ENCODE data around the gene NTM. TPM values are rescaled to one million over a fixed set of nuclear protein-coding genes. Genes with fewer than 3 reads are reported as not detected.

NTM gene
- total RNA-seq, 1 donor from 2014 or later, result not detected

DNA sequence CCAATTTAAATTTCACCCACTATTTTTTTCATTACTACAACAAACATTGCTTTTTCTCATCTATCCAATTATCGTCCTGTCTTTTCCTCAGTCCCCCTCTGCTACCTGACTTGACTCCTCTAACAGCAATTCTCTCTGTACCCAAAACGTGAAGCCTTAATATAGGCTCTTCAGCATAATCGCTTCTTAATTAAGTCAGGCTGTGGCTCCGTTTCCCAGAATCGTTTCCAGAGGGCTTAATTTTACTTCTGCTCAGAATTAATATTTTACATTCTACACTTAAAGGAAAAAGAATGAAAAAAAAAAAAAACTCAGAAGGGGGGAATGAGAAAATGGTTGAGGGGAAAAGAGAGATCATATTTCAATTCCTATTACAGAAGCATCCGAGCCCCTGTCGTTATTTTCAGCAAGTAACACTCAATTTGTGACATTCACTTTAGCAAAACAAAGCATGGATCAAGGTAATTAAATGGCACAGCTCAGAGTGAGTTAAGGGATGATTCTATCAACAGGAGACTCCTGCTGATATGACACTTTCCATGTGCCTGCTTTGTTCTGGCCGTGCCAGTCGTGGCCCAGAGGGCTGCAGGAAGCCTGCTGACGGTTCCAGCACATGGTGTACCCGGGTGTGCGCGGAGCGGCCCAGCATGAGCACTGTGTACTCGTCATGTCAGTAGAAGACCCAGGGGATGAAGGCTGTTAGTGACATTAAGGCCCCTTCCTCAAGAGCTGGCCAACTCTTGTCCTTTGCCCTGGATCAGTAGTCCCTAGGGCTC, 272.5 kb downstream of the NTM start:
- DNase-seq (ENCODE audit: low read depth in 2 of 2), result no peak

DNA sequence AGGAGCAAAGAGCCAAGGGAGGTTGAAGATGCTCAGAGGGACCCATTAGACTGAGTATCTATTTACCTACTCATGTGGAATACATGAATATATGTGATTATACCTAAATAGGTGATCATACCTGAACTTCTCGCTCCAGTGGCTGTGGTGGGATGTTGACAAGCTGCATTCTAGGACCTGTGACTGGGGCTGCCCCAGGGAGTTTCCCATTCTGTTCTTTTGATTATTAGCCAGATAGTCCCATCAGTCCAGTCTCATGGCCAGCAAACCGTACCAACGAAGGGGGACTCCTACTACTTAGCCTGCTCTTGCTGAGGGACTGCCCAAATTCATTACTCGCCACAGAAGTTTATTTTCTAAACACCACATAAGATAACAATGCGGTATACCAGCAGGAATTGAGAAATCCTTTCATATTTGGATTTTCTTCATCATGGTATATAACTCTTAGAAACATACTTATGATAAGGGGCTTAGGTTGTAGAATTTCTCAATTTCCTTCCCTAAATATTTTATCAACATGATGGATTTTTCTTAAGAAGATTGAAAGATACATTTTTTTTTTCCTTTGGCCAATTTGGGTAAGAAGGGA, 273.9 kb downstream of the NTM start:
- no peak for DNase-seq (ENCODE audit: low read depth in 2 of 2)

DNA sequence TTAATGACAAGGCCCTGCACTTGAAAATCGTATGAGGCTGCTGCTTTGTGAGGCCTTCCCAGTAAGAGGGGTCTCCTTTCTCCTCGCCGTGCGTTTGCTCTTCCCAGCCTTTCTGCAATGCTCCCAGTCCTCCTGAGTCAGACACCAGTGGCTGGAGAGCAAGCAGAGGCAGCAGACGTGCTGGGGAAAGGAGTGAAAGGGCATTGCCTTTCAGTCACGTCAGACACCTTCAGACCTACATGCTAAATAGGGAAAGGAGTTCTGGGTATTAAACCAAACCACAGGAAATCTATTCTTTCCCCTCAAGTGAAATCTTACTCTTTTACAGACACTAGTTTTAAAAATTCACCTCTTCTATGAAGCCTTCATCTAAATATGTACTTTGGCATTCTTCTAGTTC, 274.8 kb downstream of the NTM start:
- DNase-seq (ENCODE audit: low read depth in 2 of 2), result no peak

DNA sequence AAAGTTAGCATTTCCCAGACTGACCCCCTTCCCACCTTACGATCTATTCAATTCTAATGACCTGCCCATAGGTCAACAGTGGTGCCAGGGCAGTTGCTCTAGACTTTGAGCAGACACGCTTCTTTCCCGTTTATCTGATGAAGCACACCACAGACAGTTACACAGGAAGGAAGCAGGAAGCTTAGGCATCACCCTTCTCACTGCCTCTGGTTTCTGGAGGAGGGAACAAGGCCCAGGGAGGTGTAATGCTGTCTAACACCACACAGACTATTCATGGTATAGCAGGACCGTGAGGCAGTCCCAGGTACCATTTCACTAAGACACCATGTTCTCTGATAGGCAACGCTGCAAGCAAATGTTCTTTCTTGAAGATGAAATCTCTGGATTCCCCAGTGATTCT, 279.4 kb downstream of the NTM start:
- no peak for DNase-seq (ENCODE audit: low read depth in 2 of 2)

DNA sequence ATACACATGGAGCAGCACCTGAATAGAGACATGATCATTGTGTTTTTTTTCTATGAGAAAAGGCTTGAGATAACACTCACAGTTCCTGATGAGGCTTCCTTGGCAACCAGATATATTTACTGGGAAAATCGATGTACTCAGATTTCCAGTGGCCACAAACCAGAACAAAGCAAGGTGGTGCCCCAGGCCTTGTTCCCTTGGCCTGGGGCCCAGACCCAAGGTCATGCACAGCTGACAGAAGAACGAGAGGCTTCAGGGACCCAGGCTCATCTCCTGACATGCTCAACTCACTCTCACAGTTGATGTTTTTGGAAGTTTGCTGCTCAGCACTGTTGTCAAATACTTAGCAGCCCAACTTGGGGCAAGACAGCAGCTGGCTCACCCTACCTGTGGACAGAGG, 281.8 kb downstream of the NTM start:
- no peak for DNase-seq (ENCODE audit: low read depth in 2 of 2)

DNA sequence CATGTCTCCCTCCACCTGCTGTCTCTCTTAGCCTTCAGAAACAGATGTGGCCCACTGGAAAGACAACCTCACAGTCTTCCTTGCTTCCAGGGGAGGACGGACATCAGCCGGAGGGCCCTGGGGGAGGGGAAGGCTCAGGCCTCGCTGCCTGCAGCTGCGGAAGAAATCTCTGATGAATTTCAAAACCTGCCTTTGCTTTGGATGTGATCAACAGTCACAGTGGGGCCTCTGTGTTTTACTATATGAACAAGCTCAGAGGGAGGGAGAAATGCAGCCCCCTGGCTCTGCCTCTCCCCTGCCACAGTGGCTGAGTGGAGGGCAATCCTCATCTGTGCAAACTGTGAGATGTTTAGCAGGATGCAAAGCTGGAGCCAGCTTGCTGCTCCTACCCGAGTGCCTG, 282.8 kb downstream of the NTM start:
- no peak for DNase-seq (ENCODE audit: low read depth in 2 of 2)

DNA sequence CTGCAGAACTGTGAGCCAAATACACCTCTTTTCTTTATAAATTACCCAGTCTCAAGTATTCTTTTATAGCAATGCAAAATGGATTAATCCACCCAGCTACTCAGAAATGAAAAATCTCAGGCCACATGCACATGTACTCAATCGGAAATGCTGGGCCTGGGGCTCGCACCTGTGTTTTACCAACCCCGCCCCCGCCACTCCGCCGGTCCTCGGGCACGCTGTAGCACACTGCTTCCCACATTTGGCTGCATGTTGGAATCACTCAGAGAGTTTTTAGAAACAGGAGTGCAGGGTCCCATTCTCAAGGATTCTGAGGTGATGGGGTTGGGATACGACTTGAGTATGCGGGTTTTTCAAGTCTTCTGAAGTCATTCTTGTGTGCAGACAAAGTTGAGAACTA, 284.4 kb downstream of the NTM start:
- no peak for DNase-seq (ENCODE audit: low read depth in 2 of 2)

DNA sequence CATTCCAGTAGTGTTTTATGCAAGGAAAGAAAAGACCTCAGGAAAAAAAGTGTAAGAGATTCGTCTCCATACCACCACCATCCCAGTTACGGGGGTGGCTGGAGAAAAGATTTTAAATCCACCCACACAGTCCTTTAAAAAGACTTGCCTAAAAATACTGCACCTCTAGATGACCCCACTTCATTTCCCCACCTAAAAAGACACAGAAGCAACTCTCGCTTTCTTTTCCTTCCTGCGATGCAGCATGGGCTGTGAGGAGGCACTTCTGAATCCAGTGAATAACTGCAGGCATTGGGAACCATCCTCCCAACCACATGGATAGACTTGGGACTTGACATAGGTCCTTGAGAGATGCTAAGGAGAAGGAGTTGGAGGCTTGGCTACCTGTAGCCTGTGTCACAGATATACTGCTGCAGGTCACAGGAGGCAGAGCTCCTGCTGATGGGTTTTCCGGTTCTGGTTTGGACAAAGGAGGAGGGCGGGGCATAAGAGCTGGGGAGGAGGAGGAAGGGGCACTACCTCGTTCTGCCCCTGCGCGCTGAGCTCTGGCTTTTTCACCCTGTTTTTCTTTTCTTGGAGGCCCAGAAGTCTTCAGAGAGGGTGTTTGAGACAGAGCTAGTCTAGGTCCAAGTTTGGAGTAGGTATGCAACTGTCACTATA, 285.9 kb downstream of the NTM start:
- DNase-seq (ENCODE audit: low read depth in 2 of 2), result no peak

DNA sequence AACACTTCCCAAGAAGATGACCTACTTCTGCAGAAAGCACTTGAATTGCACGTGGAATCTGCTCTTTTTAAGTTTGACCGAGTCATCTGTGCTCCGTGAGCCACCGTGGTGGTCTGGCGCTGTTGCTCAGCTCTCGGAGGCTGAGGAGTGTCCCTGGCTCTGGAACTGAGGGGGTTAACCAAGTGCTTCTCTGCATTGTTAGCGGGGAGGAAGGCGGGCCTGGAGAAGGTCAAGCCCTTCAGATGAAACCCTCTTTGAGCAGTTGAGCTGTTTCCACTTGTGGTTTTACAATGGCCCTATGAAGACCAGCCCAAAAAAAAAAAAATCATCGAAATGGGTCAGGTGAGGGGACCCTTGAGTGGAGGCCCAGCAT, 286.4 kb downstream of the NTM start:
- no peak for DNase-seq (ENCODE audit: low read depth in 2 of 2)

DNA sequence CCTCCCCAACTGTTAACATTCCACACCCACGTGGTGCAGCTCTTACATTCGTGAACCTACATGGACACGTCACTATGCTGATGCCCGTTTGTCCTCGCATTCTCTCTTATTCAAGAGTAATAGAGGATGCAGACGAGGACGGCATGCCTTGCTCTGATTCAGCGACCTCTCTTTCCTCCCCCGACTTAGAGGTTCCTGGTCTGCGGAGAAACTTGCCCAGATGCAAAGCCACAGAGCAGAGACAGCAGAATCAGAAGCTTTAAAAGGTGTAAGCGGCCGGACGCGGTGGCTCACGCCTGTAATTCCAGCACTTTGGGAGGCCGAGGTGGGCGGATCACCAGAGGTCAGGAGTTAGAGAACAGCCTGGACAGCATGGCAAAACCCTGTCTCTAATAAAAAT, 288.0 kb downstream of the NTM start:
- no peak for DNase-seq (ENCODE audit: low read depth in 2 of 2)

DNA sequence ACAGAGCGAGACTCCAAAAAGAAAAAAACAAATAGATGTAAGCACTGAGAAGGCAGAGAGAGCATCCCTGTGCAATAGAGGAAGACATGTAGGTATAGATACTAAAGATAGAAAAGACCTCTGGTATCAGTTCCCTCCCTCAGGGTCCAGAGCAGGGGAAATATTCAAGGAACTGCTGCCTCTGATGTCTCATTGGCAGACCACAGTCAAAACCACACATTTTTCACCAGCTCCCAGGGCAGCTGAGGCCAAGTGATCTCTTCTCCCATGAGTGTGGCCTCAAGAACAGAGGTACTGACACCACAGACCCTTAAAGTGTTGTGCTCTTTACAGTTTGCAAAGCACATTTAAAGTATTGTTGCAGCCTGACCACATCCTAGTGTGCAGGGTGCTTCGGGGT, 288.5 kb downstream of the NTM start:
- DNase-seq (ENCODE audit: low read depth in 2 of 2), result no peak

DNA sequence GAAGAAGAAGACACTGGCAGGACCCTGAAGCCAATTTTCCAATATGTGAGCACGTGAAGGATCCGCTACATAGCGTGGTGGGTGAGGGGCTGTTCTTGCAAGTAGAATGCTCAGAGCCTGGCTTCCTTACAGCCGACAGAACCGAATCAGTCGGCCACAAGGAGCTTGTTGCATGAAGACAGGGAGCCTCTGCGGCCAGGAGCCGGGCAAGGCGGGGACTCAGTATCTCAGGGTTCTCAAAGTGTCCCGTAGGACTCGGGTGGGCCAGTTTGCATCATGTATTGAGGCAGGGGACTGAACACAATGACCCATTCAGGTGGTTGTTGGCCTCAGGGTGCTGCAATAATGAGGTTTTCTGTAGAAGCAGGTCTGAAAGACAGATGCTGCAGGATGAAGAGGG, 289.5 kb downstream of the NTM start:
- no peak for DNase-seq (ENCODE audit: low read depth in 2 of 2)

DNA sequence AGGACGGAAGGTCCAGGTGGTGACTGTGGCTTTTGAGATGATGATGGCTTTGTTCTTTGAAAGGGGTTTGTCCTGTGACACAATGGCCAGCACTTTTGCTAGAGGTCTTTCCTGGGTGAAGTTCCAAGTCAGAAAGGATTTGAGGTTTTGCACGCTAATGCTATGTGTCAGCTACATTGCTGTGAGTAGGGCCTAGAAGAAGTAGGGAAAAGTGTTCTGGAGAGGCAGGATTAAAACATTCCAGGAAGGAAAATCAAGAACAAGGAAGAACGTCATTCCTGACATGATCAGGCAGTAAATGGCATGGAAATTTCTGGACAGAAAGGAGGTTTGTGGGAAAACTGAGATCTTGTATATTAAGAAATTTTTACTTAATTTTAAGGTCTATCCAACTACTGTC, 290.7 kb downstream of the NTM start:
- no peak for DNase-seq (ENCODE audit: low read depth in 2 of 2)

DNA sequence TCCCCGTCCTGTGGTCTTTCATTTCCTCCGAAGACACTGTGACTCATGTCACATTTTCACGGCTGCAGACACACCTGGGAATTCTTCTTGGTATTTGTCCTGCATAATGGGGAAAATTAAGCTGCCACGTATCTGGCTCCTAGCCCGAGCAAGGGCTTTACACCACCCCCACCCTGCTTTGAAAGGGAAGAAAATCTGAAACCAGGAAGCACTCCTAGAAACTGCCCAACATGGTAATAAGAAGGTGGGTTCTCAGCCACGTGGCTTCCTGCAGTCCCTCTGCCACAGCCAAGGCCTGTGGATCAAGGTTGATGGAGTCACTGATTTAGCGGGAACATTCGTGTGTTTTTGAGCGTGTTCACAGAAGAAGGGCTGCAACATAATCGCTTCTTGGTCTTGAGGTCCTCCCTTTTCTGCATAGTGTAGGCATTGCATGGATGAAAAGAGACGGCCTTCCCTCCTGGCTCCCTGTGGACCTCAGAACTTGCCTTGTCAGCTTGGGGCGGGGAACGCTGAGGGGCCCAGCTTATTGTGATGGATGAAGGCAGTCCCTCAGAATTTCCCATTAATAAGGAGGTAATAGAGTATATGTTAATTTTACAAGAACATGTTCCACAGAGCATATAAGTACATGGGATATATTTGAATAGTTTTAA, 292.0 kb downstream of the NTM start:
- DNase-seq (ENCODE audit: low read depth in 2 of 2), result no peak

DNA sequence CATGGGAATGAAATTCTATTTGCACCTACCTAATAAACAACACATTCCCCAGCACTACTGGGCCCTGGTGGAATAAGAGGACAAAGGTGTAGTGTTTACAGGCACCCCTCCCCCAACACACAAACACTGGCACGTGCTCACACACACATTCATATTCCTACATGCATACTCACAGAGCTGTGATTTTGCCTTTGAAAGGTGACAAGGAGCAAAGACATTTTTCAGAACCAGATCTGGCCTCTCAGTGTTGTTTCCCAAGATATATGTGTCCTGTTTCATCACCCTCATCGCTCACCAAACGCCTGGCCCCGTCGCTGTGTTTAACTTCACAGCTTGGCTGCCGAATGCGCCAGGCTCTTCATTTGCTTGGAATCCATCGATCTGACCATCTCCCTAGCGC, 292.6 kb downstream of the NTM start:
- no peak for DNase-seq (ENCODE audit: low read depth in 2 of 2)

DNA sequence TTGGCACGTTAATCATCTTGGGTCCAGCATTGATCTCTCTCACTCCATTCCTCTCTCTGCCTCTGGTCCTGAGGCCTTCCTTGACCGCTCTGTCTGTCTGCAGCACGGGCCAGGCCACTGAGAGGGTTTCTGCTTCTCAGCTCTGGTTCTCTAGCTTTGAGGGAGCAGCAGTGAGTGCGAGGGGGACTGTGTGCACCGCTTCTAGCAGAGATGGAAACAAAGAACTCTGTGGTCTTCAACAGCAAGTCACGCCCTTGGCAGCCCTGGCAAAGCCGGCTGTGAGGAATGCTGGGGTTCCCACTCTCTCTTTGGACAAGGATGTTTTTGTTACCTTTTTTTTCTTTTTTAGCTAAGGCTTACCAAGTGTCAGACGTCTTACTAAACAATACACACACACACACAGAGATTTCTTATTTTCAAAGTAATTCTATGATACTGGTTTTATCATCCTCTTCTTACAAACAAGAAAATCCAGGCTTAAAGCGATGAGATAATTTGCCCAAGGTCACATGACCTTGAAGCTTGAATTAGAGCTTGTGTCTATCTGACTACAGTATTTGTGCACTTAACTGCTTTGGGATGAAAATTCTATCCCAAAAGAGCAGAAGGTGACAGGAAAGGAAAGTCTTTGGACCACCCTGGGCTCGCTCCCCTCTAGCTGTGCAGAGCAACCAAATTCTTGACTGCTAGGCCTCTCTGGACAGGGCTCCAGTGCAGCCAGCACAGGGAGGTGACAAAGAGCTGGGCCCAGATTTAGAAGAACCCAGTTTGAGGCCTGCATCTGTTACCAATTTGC, 293.2 kb downstream of the NTM start:
- DNase-seq (ENCODE audit: low read depth in 2 of 2), result no peak

DNA sequence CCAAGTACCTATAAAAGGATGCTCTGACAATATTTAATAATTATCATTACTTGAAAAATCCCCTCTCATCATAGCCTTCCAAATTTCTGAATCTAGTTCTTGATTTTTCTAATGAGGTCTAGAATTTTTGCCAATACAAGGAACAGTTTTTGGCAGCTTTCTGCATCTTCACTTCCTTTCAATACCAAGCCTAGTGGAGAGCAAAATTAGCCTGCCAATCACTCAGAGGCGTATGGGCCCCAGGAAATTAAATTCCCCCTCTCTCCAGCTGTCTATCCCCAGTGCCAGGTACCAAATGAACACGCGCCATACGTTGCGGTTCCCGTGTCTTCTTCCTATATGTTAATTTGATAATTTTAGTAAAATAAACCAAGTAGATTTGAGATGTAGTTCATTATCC, 293.9 kb downstream of the NTM start:
- no peak for DNase-seq (ENCODE audit: low read depth in 2 of 2)

DNA sequence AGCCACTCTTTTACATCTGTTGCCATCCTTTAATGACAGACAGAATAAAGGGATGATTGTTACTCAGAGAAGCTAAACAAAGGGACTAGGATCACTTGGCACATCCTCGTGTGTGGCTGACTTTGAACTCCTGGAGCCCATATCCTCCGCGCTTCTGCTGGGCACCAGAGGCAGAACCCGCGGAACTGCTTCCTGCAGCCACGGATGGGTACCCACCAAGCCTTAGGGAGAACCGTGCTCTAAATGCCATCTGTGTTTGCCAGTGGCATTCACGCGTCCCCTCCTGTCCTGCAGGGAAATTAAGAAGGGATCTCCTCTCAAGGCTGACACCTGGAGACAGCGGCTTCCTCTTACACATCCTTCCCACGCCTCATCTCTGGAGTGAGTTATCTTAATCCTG, 294.4 kb downstream of the NTM start:
- no peak for DNase-seq (ENCODE audit: low read depth in 2 of 2)

DNA sequence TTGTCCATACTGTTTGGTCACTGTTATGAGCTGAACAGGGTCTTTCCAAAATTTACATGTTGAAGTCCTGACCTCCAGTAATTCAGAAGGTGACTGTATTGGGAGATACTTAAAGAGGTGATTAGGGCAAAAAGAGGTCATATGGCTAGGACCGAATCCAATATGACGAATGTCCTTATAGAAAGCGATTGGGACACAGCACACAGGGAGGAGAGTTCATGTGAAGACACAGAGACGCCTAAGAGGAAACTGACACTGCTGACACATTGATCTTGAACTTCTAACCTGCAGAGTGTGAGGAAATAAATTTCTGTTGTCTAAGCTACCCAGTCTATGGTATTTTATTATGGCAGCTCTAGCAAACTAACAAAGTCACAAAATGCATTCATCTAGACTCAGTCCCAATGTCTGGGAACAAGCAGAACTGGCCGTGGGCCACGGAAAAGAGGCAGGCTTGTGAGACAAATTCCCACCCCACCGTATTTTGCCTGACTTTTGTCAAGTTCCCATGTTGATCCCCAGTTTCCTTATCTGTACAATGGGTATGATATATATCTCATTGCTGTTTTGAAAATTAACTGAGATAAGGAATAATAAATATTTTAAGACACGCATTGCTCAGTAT, 295.0 kb downstream of the NTM start:
- no peak for DNase-seq (ENCODE audit: low read depth in 2 of 2)

DNA sequence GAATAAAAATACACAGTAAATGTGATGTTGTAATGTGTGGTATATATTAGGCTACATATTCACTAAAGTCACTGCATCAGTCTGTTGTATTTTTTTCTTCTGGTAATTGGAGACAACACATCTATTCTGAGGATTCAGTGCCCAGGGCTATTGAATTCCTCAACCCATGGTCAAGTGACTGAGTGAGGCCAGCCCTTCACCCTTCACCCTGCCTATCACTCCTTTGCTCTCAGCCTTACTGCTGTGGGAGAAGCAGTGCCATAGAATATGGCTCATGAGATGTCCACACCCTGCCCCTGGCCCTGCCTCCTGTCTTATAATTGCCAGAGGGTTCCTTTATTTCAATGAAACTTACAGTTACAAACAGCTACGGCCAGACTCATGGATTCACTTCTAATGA, 295.6 kb downstream of the NTM start:
- DNase-seq (ENCODE audit: low read depth in 2 of 2), result no peak

DNA sequence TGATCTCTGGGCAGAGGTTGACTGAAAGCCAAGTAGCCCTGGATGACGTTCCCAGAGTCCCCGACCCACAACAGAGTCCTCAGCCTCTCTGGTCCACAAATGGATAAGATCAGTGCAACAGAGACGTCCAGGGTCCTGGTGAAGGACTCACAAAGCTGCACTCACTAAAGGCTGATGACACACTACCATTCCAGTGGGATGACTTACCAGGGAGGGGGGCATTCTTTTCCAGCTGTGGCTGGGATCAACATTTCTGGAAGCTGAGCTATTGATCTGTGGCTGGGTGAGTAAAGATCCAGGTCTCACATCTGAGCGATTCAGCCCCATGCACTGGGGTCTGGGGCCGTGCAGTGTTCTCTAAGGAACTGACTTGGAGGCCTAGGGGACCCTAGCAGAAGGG, 296.2 kb downstream of the NTM start:
- no peak for DNase-seq (ENCODE audit: low read depth in 2 of 2)

Measured in lung microvascular endothelial cell (primary cell).